Melanocyte of skin (primary cell): ENCODE data around the gene ITFG1. TPM values are rescaled to one million over a fixed set of nuclear protein-coding genes. Genes with fewer than 3 reads are reported as not detected.

Experiments
- small RNA-seq, 2 donors: library from RNA; depleted of rRNA; stranded (forward); fragments of <200 nt; gene quantifications; one replicate each; pipeline ENCODE3, GENCODE V24; 2012
- total RNA-seq, 2 donors: library from RNA; depleted of rRNA; stranded (reverse); fragments of >200 nt; gene quantifications; 2 replicates each; pipeline ENCODE4 v1.2.3, GENCODE V29; 2012

ITFG1 gene
- 10 to 100 TPM; 44.0 to 53.3 TPM for total RNA-seq

DNA sequence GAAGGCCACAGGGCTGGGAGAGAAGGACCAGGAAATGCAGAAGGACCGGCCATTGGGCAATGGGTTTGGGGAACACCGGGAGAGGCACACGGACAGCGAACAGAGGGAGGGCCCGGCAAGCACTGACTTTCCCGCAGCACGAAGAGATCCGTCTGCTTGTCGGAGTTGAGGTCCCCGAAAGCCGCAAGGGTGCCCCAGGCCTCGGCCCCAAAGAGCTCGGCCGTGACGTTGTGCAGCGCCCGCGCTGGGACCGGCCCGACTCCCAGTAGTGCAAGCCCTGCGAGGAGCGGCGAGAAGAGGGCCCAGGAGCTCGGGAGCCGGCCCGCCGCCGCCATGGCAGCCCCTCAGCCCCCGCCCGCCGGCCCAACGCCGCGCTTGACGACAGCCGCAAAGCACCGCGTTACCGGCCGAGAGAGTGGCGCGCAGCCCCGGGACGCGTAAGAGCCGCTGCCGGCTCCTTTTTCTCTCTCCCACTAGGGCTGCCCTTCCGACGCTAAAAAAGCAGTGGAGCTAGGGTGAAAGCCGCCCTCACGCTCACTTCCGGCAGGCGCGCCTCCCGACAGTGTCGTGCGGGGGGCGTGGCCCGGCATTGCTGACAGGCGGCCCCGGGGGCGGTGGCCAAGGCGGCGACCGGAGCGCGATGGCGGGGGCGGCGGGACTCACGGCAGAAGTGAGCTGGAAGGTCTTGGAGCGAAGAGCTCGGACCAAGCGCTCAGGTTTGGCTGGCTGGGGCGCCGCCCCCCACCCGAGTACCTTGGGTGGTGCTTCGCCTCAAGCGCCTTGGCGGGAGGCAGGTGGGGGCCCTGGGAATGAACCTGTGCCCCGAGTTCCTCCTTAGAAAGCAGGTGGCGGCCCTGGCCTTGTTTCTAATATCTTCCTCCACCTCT, at the start of gene ITFG1, which contains the start of gene PHKB:
ITFG1 (minus strand) TSS at position 353 of the 887 bp plus-strand sequence; CDS start at position 335, 18 bp downstream.
PHKB (plus strand) TSS at position 621 of the 887 bp plus-strand sequence; CDS start at position 641, 20 bp downstream.

DNA sequence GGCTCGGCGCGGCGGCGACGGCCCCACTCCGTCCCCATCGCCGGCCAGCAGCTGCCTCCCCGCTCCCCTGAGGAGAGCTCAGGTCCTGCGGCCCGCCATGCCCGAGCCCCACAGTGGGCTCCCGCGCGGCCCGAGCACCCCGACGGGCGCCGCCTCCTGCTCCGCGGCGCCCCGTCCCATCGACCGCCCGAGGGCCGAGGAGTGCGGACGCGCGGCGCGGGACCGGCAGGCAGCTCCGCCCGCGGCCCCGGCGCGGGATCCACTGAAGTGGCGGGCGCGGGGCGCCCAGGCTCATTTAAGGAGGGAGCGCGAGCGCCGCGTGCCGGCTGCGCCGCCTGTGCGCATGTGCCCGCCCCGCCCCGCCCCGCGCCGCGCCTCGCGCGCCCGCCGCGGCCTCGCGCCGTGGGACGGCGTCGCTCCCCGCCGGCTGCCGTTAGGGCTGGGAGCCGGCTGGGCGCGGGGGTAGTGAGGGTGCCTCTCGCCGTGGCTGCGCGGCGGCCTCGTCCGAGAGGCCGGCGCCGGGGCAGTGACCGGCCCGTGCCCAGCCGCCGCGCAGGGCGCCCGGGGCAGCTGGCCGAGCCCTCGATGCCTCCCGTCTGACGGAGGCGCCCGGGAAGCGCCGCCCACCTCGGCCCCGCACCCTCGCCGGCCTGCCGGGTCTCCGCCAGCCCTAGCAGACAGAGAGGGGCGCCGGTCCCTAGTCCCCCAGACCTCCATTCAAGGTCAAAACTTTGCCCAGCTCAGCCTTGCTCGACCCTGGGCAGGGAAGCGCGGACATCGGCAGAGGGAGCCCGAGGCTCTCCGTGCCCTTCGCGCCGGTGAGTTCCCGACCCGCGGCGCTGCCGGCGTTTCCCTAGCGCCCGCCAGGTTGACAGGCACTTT, 316.9 kb downstream of the ITFG1 start, which contains the start of gene NETO2:
NETO2 (minus strand) TSS at position 269 of the 882 bp plus-strand sequence. CDS start 333 bp downstream, outside the sequence.

Small RNAs within 50 kb of the gene (small RNA-seq; reads per million reads assigned to genes)
- gene RF00019 (0 reads per million in 2 donors), gene RNA5SP425 (0 reads per million in 2 donors)

Other genes starting within 250 kb of the ITFG1 start
- gene PHKB, start 268 bp upstream of the ITFG1 start, total RNA-seq, result 10 to 100 TPM; 33.4 to 36.3 TPM